ENCODE data around the gene LRCH1.
"Not testable (repeated sequence)": the region's sequence is repeated elsewhere in the genome, so short reads cannot be mapped to it uniquely, and the experiment has no call there.

Gene LRCH1

DNA sequence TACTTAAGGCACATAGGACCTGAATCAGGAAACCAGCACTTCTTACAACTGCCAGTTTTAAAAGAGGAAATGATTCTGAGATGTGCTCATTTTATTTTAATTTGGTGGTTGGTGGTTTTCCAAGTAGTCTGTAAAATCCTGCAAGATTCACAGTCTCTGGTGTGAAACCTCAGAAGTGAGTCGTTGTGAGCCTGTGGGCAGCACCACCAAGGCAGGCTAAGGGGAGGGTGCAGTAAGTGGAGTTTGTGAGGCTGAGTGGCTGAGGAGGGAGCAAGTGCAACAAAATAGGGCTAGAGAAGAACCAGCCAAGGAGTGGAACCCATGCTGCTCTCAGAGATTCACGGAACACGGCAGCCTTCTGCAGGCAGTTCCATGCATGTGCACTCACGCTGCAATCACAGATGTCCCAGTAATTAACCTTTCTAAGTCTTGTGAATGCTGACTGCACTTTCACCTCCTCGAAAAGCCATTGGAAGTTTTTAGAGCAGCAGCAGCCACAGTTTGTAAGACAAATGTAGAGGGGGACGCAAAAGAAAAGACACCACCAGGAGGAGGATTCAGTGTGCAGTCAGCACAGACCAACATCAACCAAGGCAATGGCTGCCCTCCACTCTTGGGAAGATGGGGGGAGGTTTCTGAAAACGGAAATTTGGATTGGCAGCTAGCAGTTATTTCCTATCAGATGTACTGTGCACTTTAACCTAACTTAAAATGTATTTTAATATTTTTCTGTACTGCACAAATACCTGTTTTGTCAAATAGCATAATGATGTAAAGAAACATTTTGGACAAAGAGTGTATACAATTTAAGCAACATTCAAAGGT lies 199.1 kb downstream of the LRCH1 start:
- Histone ChIP-seq H3K9me3 (ENCODE audit: low read length) (no peaks in the 10 kb centered on the region), H3K4me1 (ENCODE audit: insufficient read depth, low read length) (peaks cover 4% of the 10 kb centered on the region), H3K27me3 (ENCODE audit: insufficient read depth, low read length) (no peaks in the 10 kb centered on the region), H3K4me3 (ENCODE audit: low read length) (no peak overlapping the region), H3K36me3 (ENCODE audit: insufficient read depth, low read length) (peaks cover 24% of the 10 kb centered on the region), H2AFZ (ENCODE audit: low read depth, low read length) (no peak overlapping the region)

DNA sequence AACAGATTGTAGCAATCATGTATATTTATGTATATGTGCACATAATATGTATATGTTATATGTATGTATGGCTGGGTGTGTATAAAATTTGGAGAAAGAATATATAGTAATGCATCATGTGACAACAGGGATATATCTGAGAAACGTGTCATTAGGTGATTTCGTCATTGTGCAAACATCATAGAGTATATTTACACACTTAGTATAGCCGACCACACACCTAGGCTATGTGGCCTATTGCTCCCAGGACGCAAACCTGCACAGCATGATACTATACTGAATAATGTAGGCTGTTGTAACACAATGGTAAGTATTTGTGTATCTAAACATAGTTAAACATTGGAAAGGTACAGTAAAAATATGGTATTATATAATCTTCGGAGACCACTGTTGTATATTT lies 200.2 kb downstream of the LRCH1 start:
- Histone ChIP-seq H3K4me1 (ENCODE audit: insufficient read depth, low read length) (peaks cover 4% of the 10 kb centered on the region), H3K36me3 (ENCODE audit: insufficient read depth, low read length) (peaks cover 21% of the 10 kb centered on the region), H3K9me3 (ENCODE audit: low read length) (no peaks in the 10 kb centered on the region)

GRCh38 chr13:46753917-46754316 lies 200.9 kb downstream of the LRCH1 start:
- no peaks in the 10 kb centered on the region for H3K9me3 ChIP-seq (ENCODE audit: low read length)
- H2AFZ ChIP-seq (ENCODE audit: low read depth, low read length), result no peak overlapping the region
- H3K4me1 ChIP-seq (ENCODE audit: insufficient read depth, low read length), result peaks cover 4% of the 10 kb centered on the region
- no peaks in the 10 kb centered on the region for H3K27me3 ChIP-seq (ENCODE audit: insufficient read depth, low read length)
- peaks cover 21% of the 10 kb centered on the region for H3K36me3 ChIP-seq (ENCODE audit: insufficient read depth, low read length)
- no peak overlapping the region for H3K4me3 ChIP-seq (ENCODE audit: low read length)

More for the DNA sequence above, 200.2 kb downstream of the LRCH1 start:
- no peaks in the 10 kb centered on the region for H3K27me3 ChIP-seq (ENCODE audit: insufficient read depth, low read length)
- no peak overlapping the region for H3K4me3 ChIP-seq (ENCODE audit: low read length)
- H2AFZ ChIP-seq (ENCODE audit: low read depth, low read length), result no peak overlapping the region

DNA sequence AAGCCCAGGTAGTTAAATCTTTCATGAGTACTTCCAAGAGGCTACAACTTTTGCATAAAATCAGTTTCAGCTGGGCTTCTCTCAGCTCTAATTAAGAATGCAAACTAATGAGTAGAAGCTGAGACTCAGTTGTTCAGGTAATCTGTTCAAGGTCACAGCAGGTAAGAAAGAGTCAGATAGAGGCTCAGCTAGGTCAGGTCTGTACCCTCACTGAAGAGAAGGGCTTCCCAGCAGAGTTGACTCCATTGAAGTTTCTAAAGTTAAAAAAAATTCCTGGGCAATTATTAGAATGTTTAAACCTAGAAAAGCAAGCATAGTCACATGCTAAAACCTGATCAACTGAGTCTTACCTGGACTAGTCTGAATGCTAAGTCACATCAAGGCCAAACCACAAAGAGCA lies 201.8 kb downstream of the LRCH1 start:
- peaks cover 2% of the 10 kb centered on the region for H3K4me1 ChIP-seq (ENCODE audit: insufficient read depth, low read length)
- H2AFZ ChIP-seq (ENCODE audit: low read depth, low read length), result no peak overlapping the region
- H3K36me3 ChIP-seq (ENCODE audit: insufficient read depth, low read length), result peaks cover 18% of the 10 kb centered on the region
- H3K27me3 ChIP-seq (ENCODE audit: insufficient read depth, low read length), result no peaks in the 10 kb centered on the region
- H3K9me3 ChIP-seq (ENCODE audit: low read length), result no peaks in the 10 kb centered on the region
- H3K4me3 ChIP-seq (ENCODE audit: low read length), result no peak overlapping the region

DNA sequence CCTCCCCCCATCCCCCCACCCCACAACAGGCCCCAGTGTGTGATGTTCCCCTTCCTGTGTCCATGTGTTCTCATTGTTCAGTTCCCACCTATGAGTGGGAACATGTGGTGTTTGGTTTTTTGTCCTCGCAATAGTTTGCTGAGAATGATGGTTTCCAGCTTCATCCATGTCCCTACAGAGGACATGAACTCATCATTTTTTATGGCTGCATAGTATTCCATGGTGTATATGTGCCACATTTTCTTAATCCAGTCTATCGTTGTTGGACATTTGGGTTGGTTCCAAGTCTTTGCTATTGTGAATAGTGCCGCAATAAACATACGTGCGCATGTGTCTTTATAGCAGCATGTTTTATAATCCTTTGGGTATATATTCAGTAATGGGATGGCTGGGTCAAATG lies 202.5 kb downstream of the LRCH1 start:
- H3K9me3 ChIP-seq (ENCODE audit: low read length); H3K4me3 ChIP-seq (ENCODE audit: low read length); H3K27me3 ChIP-seq (ENCODE audit: insufficient read depth, low read length); H3K4me1 ChIP-seq (ENCODE audit: insufficient read depth, low read length); H2AFZ ChIP-seq (ENCODE audit: low read depth, low read length): not testable (repeated sequence)
- peaks cover 14% of the 10 kb centered on the region for H3K36me3 ChIP-seq (ENCODE audit: insufficient read depth, low read length)

DNA sequence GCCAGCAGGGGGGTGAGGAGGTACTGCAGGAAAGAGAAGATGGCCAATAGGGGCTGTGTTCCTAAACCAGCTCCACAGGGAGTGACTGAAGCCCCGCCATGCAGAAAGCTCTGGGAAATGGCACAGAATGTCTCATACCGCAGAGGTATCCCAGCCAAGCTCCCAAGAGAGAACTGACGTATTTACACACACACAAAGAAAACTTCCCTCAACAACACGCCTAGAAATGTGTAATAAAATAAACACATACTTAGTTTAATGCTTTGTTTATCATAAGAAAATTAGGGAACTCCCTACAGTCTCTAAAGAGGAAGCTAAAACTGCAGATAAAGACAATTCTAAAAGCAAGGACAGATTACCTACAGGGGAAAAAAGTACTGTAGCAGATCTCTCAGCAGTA lies 204.0 kb downstream of the LRCH1 start:
- peaks cover 2% of the 10 kb centered on the region for H3K36me3 ChIP-seq (ENCODE audit: insufficient read depth, low read length)
- H3K9me3 ChIP-seq (ENCODE audit: low read length), result no peaks in the 10 kb centered on the region
- no peaks in the 10 kb centered on the region for H3K4me1 ChIP-seq (ENCODE audit: insufficient read depth, low read length)
- no peaks in the 10 kb centered on the region for H3K27me3 ChIP-seq (ENCODE audit: insufficient read depth, low read length)
- H2AFZ ChIP-seq (ENCODE audit: low read depth, low read length), result no peak overlapping the region
- no peak overlapping the region for H3K4me3 ChIP-seq (ENCODE audit: low read length)

DNA sequence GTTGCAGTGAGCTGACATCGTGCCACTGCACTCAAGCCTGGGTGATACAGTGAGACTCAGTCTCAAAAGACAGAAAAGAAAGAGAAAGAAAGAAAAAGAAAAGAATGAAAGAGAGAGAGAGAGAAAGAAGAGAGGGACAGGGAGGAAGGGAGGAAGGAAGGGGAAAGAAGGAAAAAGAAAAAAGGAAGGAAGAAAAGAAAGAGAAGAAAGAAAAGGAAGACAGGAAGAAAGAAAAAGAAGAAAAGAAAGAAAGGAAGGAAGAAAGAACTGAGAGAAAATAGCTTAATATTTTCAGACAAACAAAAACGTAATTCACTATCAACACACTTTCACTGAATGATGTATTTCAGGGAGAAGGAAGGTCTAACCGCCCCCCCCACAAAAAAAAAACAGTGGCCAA lies 204.7 kb downstream of the LRCH1 start:
- H3K27me3 ChIP-seq (ENCODE audit: insufficient read depth, low read length), result no peaks in the 10 kb centered on the region
- no peaks in the 10 kb centered on the region for H3K4me1 ChIP-seq (ENCODE audit: insufficient read depth, low read length)
- no peak overlapping the region for H3K4me3 ChIP-seq (ENCODE audit: low read length)
- no peak overlapping the region for H2AFZ ChIP-seq (ENCODE audit: low read depth, low read length)
- no peaks in the 10 kb centered on the region for H3K9me3 ChIP-seq (ENCODE audit: low read length)
- H3K36me3 ChIP-seq (ENCODE audit: insufficient read depth, low read length), result no peaks in the 10 kb centered on the region

GRCh38 chr13:46759846-46760245 lies 206.9 kb downstream of the LRCH1 start:
- Histone ChIP-seq H3K4me3 (ENCODE audit: low read length) (no peak overlapping the region), H3K36me3 (ENCODE audit: insufficient read depth, low read length) (no peaks in the 10 kb centered on the region), H3K4me1 (ENCODE audit: insufficient read depth, low read length) (no peaks in the 10 kb centered on the region), H3K9me3 (ENCODE audit: low read length) (no peaks in the 10 kb centered on the region), H2AFZ (ENCODE audit: low read depth, low read length) (no peak overlapping the region), H3K27me3 (ENCODE audit: insufficient read depth, low read length) (no peaks in the 10 kb centered on the region)

GRCh38 chr13:46761174-46761573 lies 208.2 kb downstream of the LRCH1 start:
- H3K4me1 ChIP-seq (ENCODE audit: insufficient read depth, low read length), result no peaks in the 10 kb centered on the region
- H3K4me3 ChIP-seq (ENCODE audit: low read length), result no peak overlapping the region
- H3K36me3 ChIP-seq (ENCODE audit: insufficient read depth, low read length), result no peaks in the 10 kb centered on the region
- H3K27me3 ChIP-seq (ENCODE audit: insufficient read depth, low read length), result no peaks in the 10 kb centered on the region
- H3K9me3 ChIP-seq (ENCODE audit: low read length), result no peaks in the 10 kb centered on the region
- H2AFZ ChIP-seq (ENCODE audit: low read depth, low read length), result no peak overlapping the region

DNA sequence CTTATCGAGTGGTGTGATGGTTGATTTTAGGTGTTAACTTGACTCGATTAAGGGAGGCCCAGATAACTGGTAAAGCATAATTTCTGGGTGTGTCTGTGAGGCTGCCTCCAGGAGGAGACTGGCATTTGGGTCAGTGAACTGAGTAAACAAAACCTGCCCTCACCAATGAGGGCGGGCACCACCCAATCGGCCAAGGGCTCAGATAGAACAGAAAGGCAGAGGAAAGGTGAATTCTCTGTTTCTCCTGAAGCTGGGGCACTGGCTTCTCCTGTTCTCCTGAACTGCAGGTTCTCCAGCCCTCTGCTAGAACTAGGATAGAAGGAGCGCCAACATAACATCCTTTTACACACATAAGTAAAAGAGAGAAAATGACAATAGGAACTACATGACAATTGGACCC lies 208.9 kb downstream of the LRCH1 start:
- Histone ChIP-seq H3K36me3 (ENCODE audit: insufficient read depth, low read length) (no peaks in the 10 kb centered on the region), H3K4me3 (ENCODE audit: low read length) (no peak overlapping the region), H3K27me3 (ENCODE audit: insufficient read depth, low read length) (no peaks in the 10 kb centered on the region), H3K9me3 (ENCODE audit: low read length) (no peaks in the 10 kb centered on the region), H2AFZ (ENCODE audit: low read depth, low read length) (no peak overlapping the region), H3K4me1 (ENCODE audit: insufficient read depth, low read length) (no peaks in the 10 kb centered on the region)

DNA sequence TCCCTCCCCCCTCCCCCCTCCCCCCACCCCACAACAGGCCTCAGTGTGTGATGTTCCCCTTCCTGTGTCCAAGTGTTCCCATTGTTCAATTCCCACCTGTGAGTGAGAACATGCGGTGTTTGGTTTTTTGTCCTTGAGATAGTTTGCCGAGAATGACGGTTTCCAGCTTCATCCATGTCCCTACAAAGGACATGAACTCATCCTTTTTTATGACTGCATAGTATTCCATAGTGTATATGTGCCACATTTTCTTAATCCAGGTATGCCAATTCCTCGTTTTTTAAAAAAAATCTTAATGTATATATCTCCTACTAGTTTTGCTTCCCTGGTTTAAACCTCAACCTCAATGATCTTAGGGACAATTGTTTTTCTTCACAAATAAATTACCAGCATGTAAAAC lies 217.0 kb downstream of the LRCH1 start:
- H3K9me3 ChIP-seq (ENCODE audit: low read length); H3K4me1 ChIP-seq (ENCODE audit: insufficient read depth, low read length); H2AFZ ChIP-seq (ENCODE audit: low read depth, low read length); H3K27me3 ChIP-seq (ENCODE audit: insufficient read depth, low read length); H3K4me3 ChIP-seq (ENCODE audit: low read length): not testable (repeated sequence)
- peaks cover 39% of the 10 kb centered on the region for H3K36me3 ChIP-seq (ENCODE audit: insufficient read depth, low read length)

GRCh38 chr13:46771693-46772092 lies 218.7 kb downstream of the LRCH1 start:
- no peaks in the 10 kb centered on the region for H3K9me3 ChIP-seq (ENCODE audit: low read length)
- no peaks in the 10 kb centered on the region for H3K27me3 ChIP-seq (ENCODE audit: insufficient read depth, low read length)
- H3K36me3 ChIP-seq (ENCODE audit: insufficient read depth, low read length), result peaks cover 54% of the 10 kb centered on the region
- H3K4me1 ChIP-seq (ENCODE audit: insufficient read depth, low read length), result no peaks in the 10 kb centered on the region
- H2AFZ ChIP-seq (ENCODE audit: low read depth, low read length), result no peak overlapping the region
- no peak overlapping the region for H3K4me3 ChIP-seq (ENCODE audit: low read length)

GRCh38 chr13:46773541-46773940 lies 220.6 kb downstream of the LRCH1 start:
- peaks cover 70% of the 10 kb centered on the region for H3K36me3 ChIP-seq (ENCODE audit: insufficient read depth, low read length)
- no peaks in the 10 kb centered on the region for H3K4me1 ChIP-seq (ENCODE audit: insufficient read depth, low read length)

More at GRCh38 chr13:46773541-46773940, 220.6 kb downstream of the LRCH1 start:
- no peak overlapping the region for H3K4me3 ChIP-seq (ENCODE audit: low read length)
- no peak overlapping the region for H2AFZ ChIP-seq (ENCODE audit: low read depth, low read length)
- H3K27me3 ChIP-seq (ENCODE audit: insufficient read depth, low read length), result no peaks in the 10 kb centered on the region
- H3K9me3 ChIP-seq (ENCODE audit: low read length), result no peaks in the 10 kb centered on the region

All from neuron (in vitro differentiated cells).